Cardiac muscle cell (in vitro differentiated cells and primary cell): ENCODE data around the gene PRKCA. TPM values are rescaled to one million over a fixed set of nuclear protein-coding genes. Genes with fewer than 3 reads are reported as not detected.

Experiments
- DNase-seq, 2 donors: peaks; one replicate each; pipeline versions ENCODE4 v3.0.0 to v3.0.0-alpha.2; 2010 to 2017; ENCODE audit warnings: low read depth in 1 of 2, low spot score in 1 of 2
- H3K27ac ChIP-seq: fragments of 200-600 bp; sonication (generic); 2 replicates; pipeline ENCODE4 v1.5.1; 2016
- H3K27me3 ChIP-seq: fragments of 200-600 bp; sonication (generic); 2 replicates; pipeline ENCODE4 v1.6.0; 2016; ENCODE audit warnings: control low read depth
- H3K36me3 ChIP-seq: fragments of 200-600 bp; sonication (generic); 2 replicates; pipeline ENCODE4 v1.5.1; 2016; ENCODE audit warnings: control low read depth
- H3K4me1 ChIP-seq: fragments of 200-600 bp; sonication (generic); 2 replicates; pipeline ENCODE4 v1.8.1; 2017; ENCODE audit warnings: low read depth, mild to moderate bottlenecking, mixed run types
- H3K4me3 ChIP-seq: fragments of 200-600 bp; sonication (generic); 2 replicates; pipeline ENCODE4 v1.5.1; 2016; ENCODE audit warnings: mild to moderate bottlenecking
- H3K9me3 ChIP-seq: fragments of 200-600 bp; sonication (generic); 2 replicates; pipeline ENCODE4 v1.5.1; 2017; ENCODE audit warnings: low read depth, mild to moderate bottlenecking, control low read depth
- CTCF ChIP-seq: IDR thresholded peaks from 2 replicates; pipeline ENCODE4 v1.5.1; 2012; ENCODE audit warnings: low read depth, mild to moderate bottlenecking, low read length
- polyA plus RNA-seq: library from polyadenylated mRNA; unstranded; fragments of >200 nt; fragmentation: Nextera tagmentation; extraction: Ambion mirVana; gene quantifications from 2 replicates; pipeline ENCODE4 v1.2.1, GENCODE V29; 2016
- total RNA-seq: library from RNA; depleted of rRNA; stranded (reverse); fragments of >200 nt; gene quantifications from 2 replicates; pipeline ENCODE4 v1.2.3, GENCODE V29; 2016

The PRKCA gene
- total and polyA plus RNA-seq, 2 experiments from 2014 or later, result 3.1 to 10.3 TPM

- Histone ChIP-seq H3K9me3 (no peaks in the 10 kb centered on the region), H3K4me3 (no peak overlapping the region), H3K27ac (no peak overlapping the region), H3K27me3 (no peaks in the 10 kb centered on the region), H3K36me3 (no peaks in the 10 kb centered on the region), H3K4me1 (no peaks in the 10 kb centered on the region)
- TF ChIP-seq CTCF, result no peak
- no peak for DNase-seq
Measured at GRCh38 chr17:66281661-66282369, 20.6 kb upstream of the PRKCA start.

- TF ChIP-seq CTCF, result no peak
- Histone ChIP-seq H3K4me3 (no peak overlapping the region), H3K9me3 (no peaks in the 10 kb centered on the region), H3K36me3 (no peaks in the 10 kb centered on the region), H3K4me1 (no peaks in the 10 kb centered on the region), H3K27me3 (no peaks in the 10 kb centered on the region), H3K27ac (no peak overlapping the region)
- DNase-seq, result no peak
Measured at GRCh38 chr17:66283296-66283934, 19.0 kb upstream of the PRKCA start.

- Histone ChIP-seq H3K27me3 (no peaks in the 10 kb centered on the region), H3K4me3 (no peak overlapping the region), H3K4me1 (no peaks in the 10 kb centered on the region), H3K27ac (no peak overlapping the region), H3K36me3 (no peaks in the 10 kb centered on the region), H3K9me3 (no peaks in the 10 kb centered on the region)
- DNase-seq, result no peak
- no peak for TF ChIP-seq CTCF
Measured at GRCh38 chr17:66283971-66284370, 18.4 kb upstream of the PRKCA start.

- no peak for TF ChIP-seq CTCF
- H3K4me3 ChIP-seq, result no peak overlapping the region
- H3K36me3 ChIP-seq, result no peaks in the 10 kb centered on the region
- no peak overlapping the region for H3K27ac ChIP-seq
- no peaks in the 10 kb centered on the region for H3K27me3 ChIP-seq
- no peak for DNase-seq
- H3K4me1 ChIP-seq, result no peaks in the 10 kb centered on the region
- H3K9me3 ChIP-seq, result no peaks in the 10 kb centered on the region
Measured at GRCh38 chr17:66285149-66285548, 17.3 kb upstream of the PRKCA start.

GRCh38 chr17:66287911-66288310 lies 14.5 kb upstream of the PRKCA start:
- Histone ChIP-seq H3K4me1 (no peaks in the 10 kb centered on the region), H3K27me3 (no peaks in the 10 kb centered on the region), H3K4me3 (no peak overlapping the region), H3K36me3 (no peaks in the 10 kb centered on the region), H3K9me3 (no peaks in the 10 kb centered on the region), H3K27ac (no peak overlapping the region)
- DNase-seq, result no peak
- TF ChIP-seq CTCF, result no peak
